PFSK-1 (cell line): ENCODE data around the gene ZNF518A. TPM values are rescaled to one million over a fixed set of nuclear protein-coding genes. Genes with fewer than 3 reads are reported as not detected.

Experiments used
- FOXP2 ChIP-seq: optimal IDR thresholded peaks from 2 replicates; pipeline ENCODE3; 2011; ENCODE audit warnings: borderline replicate concordance, control low read depth, inconsistent platforms; ENCODE audit not compliant: insufficient read depth; ENCODE audit errors: extremely low read length, extremely low read depth
- POLR2AphosphoS5 ChIP-seq: IDR thresholded peaks from 2 replicates; pipeline ENCODE4 v1.6.1; 2012; ENCODE audit warnings: low read depth, mild to moderate bottlenecking, control low read depth, low read length, moderate library complexity
- REST ChIP-seq, 2 experiments: IDR thresholded peaks; 2 replicates each; pipeline versions ENCODE4 v1.6.1 to v1.8.0; 2011 to 2012; ENCODE audit warnings: low read depth in 2 of 2, low read length in 2 of 2, control low read depth in 1 of 2, inconsistent platforms in 1 of 2, mild to moderate bottlenecking in 1 of 2, moderate library complexity in 1 of 2; ENCODE audit not compliant: insufficient read depth in 1 of 2
- SIN3A ChIP-seq: IDR thresholded peaks from 2 replicates; pipeline ENCODE4 v1.6.1; 2012; ENCODE audit warnings: mild to moderate bottlenecking, low read length, moderate library complexity, borderline replicate concordance; ENCODE audit not compliant: insufficient read depth
- TAF1 ChIP-seq: IDR thresholded peaks from 2 replicates; pipeline ENCODE4 v1.6.1; 2012; ENCODE audit warnings: low read length, control low read depth, borderline replicate concordance; ENCODE audit not compliant: insufficient read depth
- polyA plus RNA-seq: library from polyadenylated mRNA; unstranded; fragments of >200 nt; gene quantifications from one replicate; pipeline ENCODE4 v1.2.1, GENCODE V29; 2012; ENCODE audit warnings: low read depth, missing spikeins; ENCODE audit not compliant: insufficient read length

Gene ZNF518A
- polyA plus RNA-seq, result 1.0 TPM

GRCh38 chr10:96129387-96130325 is at the start of gene ZNF518A:
Gene ZNF518A (plus strand): TSS chr10:96130297. CDS start chr10:96156323, 26,026 bp downstream.
- TF ChIP-seq REST (IDR thresholded peaks at IDR 0.05; ENCODE audit: insufficient read depth in 1 of 2, low read depth in 2 of 2, low read length in 2 of 2) (0 out of 4 replicates have a peak, but pooled peaks of 1 of the 2 experiments have one; percentile 12), TAF1 (peak; percentile 60; the same call in 1 of the 2 replicates), SIN3A (no peak), POLR2AphosphoS5 (peak; percentile 71), FOXP2 (no peak)

GRCh38 chr10:96082153-96082552 is 47.9 kb upstream of the ZNF518A start:
- TF ChIP-seq FOXP2 (no peak), SIN3A (no peak), REST (IDR thresholded peaks at IDR 0.05; ENCODE audit: insufficient read depth in 1 of 2, low read depth in 2 of 2, low read length in 2 of 2) (no peak), POLR2AphosphoS5 (no peak), TAF1 (no peak)

- no peak for TF ChIP-seq SIN3A
- TF ChIP-seq TAF1, result no peak
- no peak for TF ChIP-seq REST (IDR thresholded peaks at IDR 0.05; ENCODE audit: insufficient read depth in 1 of 2, low read depth in 2 of 2, low read length in 2 of 2)
- TF ChIP-seq POLR2AphosphoS5, result no peak
- no peak for TF ChIP-seq FOXP2
These were observed 47.3 kb upstream of the ZNF518A start for GRCh38 chr10:96082748-96083147.

- TF ChIP-seq SIN3A (no peak), TAF1 (no peak), FOXP2 (no peak), POLR2AphosphoS5 (no peak), REST (IDR thresholded peaks at IDR 0.05; ENCODE audit: insufficient read depth in 1 of 2, low read depth in 2 of 2, low read length in 2 of 2) (no peak)
These were observed 41.0 kb upstream of the ZNF518A start for GRCh38 chr10:96089116-96089515.
